GM06990 (cell line): Measurements from ENCODE around the gene BHMT2.

Source experiments
- DNase-seq: peaks from one replicate; pipeline ENCODE4 v3.0.0-alpha.2; 2011; ENCODE audit not compliant: insufficient read length; ENCODE audit errors: extremely low read depth
- H3K27me3 ChIP-seq: replicated peaks from 2 replicates; pipeline ENCODE4 v1.6.0; 2011; ENCODE audit warnings: low read length; ENCODE audit not compliant: control insufficient read depth, insufficient read depth
- H3K36me3 ChIP-seq: 2 replicates; pipeline ENCODE4 v1.5.1; 2011; ENCODE audit warnings: low read length; ENCODE audit not compliant: control insufficient read depth, insufficient read depth
- H3K4me3 ChIP-seq: replicated peaks from 2 replicates; pipeline ENCODE4 v1.5.1; 2011; ENCODE audit warnings: low read depth, mild to moderate bottlenecking, control low read depth, low read length
- CTCF ChIP-seq: IDR thresholded peaks from 2 replicates; pipeline ENCODE4 v1.5.1; 2011; ENCODE audit warnings: low read length, control low read depth, mild to moderate bottlenecking, inconsistent platforms; ENCODE audit not compliant: insufficient read depth, poor library complexity, severe bottlenecking

The BHMT2 gene

GRCh38 chr5:79122973-79123372 lies 53.4 kb downstream of the BHMT2 start:
- no peak overlapping the region for H3K4me3 ChIP-seq
- H3K27me3 ChIP-seq, result no peaks in the 10 kb centered on the region
- no peaks in the 10 kb centered on the region for H3K36me3 ChIP-seq
- no peak for TF ChIP-seq CTCF
- no peak for DNase-seq

- DNase-seq, result no peak
- no peaks in the 10 kb centered on the region for H3K27me3 ChIP-seq
- H3K36me3 ChIP-seq, result no peaks in the 10 kb centered on the region
- no peak for TF ChIP-seq CTCF
- no peak overlapping the region for H3K4me3 ChIP-seq
Observed at GRCh38 chr5:79124607-79125006, 55.0 kb downstream of the BHMT2 start.

- Histone ChIP-seq H3K36me3 (no peaks in the 10 kb centered on the region), H3K4me3 (no peak overlapping the region), H3K27me3 (no peaks in the 10 kb centered on the region)
- TF ChIP-seq CTCF, result no peak
- DNase-seq, result no peak
Observed at GRCh38 chr5:79130781-79131180, 61.2 kb downstream of the BHMT2 start.

GRCh38 chr5:79133121-79133656 lies 63.6 kb downstream of the BHMT2 start:
- no peak for TF ChIP-seq CTCF
- Histone ChIP-seq H3K36me3 (no peaks in the 10 kb centered on the region), H3K4me3 (no peak overlapping the region), H3K27me3 (no peaks in the 10 kb centered on the region)
- DNase-seq, result no peak

- Histone ChIP-seq H3K36me3 (no peaks in the 10 kb centered on the region), H3K4me3 (no peak overlapping the region), H3K27me3 (no peaks in the 10 kb centered on the region)
- no peak for DNase-seq
- peak; percentile 71 for TF ChIP-seq CTCF
Observed at GRCh38 chr5:79133657-79134451, 64.3 kb downstream of the BHMT2 start.
